ENCODE measurements around the gene TIPIN. TPM values are rescaled to one million over a fixed set of nuclear protein-coding genes. Genes with fewer than 3 reads are reported as not detected.

The TIPIN gene
- total RNA-seq (ENCODE audit: low replicate concordance), result 7.0 and 9.3 TPM in 2 replicates

GRCh38 chr15:66356359-66357236 is at the start of gene TIPIN:
Gene TIPIN (minus strand): TSS chr15:66356685. CDS start chr15:66352947, 3,738 bp downstream.

DNA sequence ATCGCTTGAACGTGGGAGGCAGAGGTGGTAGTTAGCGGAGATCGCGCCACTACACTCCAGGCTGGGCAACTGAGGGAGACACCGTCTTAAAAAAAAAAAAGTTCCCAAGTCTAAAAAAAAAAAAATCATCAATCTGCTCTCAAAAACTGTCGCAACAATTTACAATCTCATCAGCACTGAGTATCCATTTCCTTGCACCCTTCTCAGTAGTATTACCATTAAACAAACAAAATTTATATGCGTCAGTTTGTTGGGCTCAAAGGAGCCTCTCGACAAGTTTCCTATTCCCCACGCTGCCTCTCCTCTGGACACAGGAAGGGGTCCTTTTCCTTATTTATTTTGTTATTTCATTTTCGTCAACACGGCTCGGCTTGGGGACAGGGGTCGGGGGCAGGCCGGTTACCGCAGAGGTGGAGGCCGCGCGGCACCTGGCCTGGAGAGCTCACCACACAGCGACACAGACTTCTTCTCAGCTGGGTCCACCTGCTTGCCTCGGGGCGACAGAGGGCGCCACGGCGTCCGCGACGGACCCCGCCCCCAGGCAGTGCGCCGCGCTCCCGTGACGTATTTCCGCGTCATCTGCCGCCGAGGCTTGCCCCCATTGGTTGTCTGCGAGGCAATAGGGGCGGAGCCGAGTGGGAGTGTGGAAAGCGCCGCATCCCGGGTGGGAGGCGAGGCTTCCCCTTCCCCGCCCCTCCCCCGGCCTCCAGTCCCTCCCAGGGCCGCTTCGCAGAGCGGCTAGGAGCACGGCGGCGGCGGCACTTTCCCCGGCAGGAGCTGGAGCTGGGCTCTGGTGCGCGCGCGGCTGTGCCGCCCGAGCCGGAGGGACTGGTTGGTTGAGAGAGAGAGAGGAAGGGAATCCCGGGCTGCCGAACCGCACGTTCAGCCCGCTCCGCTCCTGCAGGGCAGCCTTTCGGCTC is 30.0 kb upstream of the TIPIN start, which contains the start of gene MAP2K1:
Gene MAP2K1, plus strand, starts transcription at position 709 of the 920 bp plus-strand sequence. CDS start 436 bp downstream, outside the sequence.

DNA sequence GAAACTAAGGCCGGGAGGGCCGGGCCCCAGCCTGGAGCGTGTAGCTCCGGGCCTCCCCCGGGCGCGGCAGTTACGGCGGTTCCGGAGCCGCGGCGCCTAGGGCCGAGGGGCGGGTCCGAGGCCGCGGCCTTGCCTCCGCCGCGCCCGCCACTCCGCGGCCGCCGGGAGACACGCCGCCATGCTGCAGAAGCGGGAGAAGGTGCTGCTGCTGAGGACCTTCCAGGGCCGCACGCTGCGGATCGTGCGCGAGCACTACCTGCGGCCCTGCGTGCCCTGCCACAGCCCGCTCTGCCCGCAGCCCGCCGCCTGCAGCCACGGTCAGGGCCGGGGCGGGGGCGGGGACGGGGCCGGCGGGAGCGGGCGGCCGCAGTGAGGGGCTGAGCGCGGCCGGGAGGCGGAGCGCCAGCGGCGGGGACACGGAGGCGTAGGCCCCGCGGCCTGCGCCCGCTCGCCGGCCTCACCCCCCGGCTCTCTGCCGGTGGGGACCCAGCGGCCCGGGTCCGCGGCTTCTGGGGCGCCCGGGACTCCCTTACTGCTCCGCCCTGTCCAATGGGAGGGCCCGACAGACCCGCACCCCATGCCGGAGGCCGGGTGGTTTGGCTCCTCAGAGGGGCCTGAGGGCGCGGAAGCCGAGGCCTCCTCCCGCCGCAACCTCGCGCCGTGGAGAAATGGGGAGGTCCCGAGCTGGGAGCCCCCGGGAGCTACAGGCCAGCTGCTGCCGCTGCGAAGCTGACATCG is 62.9 kb downstream of the TIPIN start, which contains the start of gene DIS3L:
Gene DIS3L, plus strand, starts transcription at position 150 of the 738 bp plus-strand sequence. Its CDS starts 29 bp downstream, at position 179.

Other genes starting within 250 kb of the TIPIN start
- not detected in 2 replicates for gene MEGF11, start 102.9 kb downstream of the TIPIN start, total RNA-seq (ENCODE audit: low replicate concordance)
- gene DIS3L, start 63.1 kb downstream of the TIPIN start, total RNA-seq (ENCODE audit: low replicate concordance), result 13.6 and 51.2 TPM in 2 replicates
- 16.8 and 37.7 TPM in 2 replicates for gene MAP2K1, start 30.2 kb upstream of the TIPIN start, total RNA-seq (ENCODE audit: low replicate concordance)
- 20.0 and 46.8 TPM in 2 replicates for gene SNAPC5, start 141.1 kb upstream of the TIPIN start, total RNA-seq (ENCODE audit: low replicate concordance)
- gene RPL4, start 148.2 kb upstream of the TIPIN start, total RNA-seq (ENCODE audit: low replicate concordance), result 2,882 and 3,107 TPM in 2 replicates
- gene ZWILCH, start 148.6 kb upstream of the TIPIN start, total RNA-seq (ENCODE audit: low replicate concordance), result 5.6 and 17.1 TPM in 2 replicates
- 0.12 and 11.5 TPM in 2 replicates for gene LCTL, start 209.3 kb upstream of the TIPIN start, total RNA-seq (ENCODE audit: low replicate concordance)

All from smooth muscle cell of the coronary artery (primary cell).